ELF-1 (cell line): ENCODE data around the gene HCST.
A peak's percentile ranks its signal among the peaks of the same experiment; 100 is the strongest.
"Not testable (repeated sequence)": the region's sequence is repeated elsewhere in the genome, so short reads cannot be mapped to it uniquely, and the experiment has no call there.

Experiments
- DNase-seq: peaks from one replicate; pipeline ENCODE4 v3.0.0-alpha.2; 2016; ENCODE audit warnings: low read depth, low spot score

Gene HCST

GRCh38 chr19:35879770-35880317 lies 22.5 kb upstream of the HCST start:
- peak; percentile 95 for DNase-seq

GRCh38 chr19:35882114-35882832 lies 20.1 kb upstream of the HCST start:
- no peak for DNase-seq

GRCh38 chr19:35883882-35884281 lies 18.4 kb upstream of the HCST start:
- DNase-seq = no peak

GRCh38 chr19:35885225-35885738 lies 17.0 kb upstream of the HCST start:
- no peak for DNase-seq

GRCh38 chr19:35885904-35886303 lies 16.4 kb upstream of the HCST start:
- no peak for DNase-seq

DNA sequence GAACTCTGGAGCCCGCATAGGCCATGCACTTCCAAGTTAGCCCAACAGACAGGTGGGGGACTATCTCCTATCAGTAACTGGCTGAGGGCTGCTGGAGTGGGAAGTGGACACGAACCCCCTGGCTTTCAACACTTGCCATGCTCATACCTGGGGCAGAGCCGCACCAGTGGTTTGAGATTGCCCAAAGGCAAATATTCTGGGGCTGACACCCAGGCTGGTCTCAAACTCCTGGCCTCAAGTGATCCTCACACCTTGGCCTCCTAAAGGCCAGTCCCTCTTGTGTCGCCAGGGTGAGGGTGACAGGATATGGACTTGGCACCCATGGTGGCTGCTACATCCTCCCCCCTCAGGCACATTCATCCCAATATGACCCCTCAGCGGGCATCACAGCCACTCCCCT lies 15.1 kb upstream of the HCST start:
- no peak for DNase-seq

DNA sequence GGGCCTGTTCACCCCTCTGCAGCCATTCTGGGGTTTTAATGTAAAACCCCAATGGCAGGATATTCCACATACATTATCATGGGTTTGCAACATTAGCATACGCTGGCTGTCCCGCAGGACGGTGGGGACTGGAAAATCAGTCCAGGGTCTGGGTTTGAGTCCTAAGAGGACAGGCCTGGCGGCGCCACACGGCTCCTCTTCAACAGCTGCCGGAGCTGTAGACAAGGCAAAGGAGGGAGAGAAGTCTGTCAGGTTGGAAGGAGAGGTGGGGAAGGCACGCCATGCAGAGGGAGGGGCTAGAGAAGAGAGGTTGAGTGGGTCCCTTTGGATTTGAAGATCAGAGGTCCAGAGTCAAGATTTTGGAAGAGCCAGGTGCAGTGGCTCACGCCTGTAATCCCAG lies 13.9 kb upstream of the HCST start:
- no peak for DNase-seq

DNA sequence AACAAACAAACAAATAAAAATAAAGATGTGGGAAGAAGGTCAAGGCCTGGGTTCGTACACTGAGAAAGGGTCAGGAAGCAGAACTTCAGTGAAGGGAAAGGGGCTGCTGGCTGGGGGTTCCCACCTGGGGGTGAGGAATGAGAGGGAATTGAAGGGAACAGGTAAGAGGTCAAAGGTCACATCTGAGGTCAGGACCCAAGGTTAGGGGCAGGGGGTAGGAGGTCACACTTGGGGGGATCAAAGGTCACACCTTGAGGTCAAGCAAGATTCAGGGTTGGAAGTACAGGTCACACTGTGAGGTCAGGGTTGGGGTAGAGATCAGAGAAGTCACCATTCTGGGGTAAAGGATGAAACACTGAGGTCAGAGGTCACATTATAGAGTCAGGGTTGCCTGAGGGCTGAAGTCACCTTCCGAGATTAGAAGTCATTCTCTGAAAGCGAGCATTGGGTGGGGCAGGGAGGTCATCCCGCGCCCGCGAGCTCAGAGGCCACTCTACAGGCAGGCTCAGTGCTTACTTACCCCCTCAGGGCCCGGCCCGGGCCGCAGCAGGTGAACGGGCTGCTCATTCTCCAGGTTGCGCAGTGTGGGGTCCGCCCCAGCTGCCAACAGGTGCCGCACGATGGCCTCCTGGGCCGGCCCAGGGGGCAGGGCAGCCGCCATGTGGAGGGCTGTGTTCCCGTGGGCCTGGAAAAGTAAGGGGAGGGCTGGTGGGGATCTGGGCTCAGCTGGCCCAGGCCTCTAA lies 12.8 kb upstream of the HCST start:
- no peak for DNase-seq

GRCh38 chr19:35890113-35890650 lies 12.1 kb upstream of the HCST start:
- no peak for DNase-seq

DNA sequence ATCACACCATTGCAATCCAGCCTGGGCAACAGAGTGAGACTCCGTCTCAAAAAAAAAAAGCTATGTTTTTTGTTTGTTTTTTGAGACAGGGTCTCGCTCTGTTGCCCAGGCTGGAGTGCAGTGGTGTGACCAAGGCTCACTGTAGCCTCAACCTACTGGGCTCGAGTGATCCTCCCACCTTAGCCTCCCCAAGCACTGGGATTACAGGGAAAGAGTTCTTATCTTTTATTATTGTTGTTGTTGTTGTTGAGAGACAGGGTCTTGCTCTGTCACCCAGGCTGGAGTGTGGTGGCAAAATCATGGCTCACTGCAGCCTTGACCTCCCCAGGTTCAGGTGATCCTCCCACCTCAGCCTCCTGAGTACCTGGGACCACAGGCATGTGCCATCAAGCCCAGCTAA lies 10.5 kb upstream of the HCST start:
- DNase-seq = not testable (repeated sequence)

DNA sequence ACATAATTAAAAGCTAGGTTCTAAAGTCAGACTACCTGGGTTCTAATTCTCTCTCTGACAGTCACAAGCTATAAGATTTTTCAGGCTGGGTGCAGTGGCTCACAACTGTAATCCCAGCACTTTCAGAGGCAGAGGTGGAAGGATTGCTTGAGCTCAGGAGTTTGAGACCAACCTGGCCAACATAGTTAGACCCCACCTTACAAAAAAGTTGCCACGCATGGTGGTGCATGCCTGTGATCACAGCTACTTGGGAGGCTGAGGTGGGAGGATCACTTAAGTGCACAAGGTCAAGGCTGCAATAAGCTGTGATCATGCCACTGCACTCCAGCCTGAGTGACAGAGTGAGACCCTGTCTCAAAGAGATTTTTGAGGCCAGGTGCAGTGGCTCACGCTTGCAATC lies 8.0 kb upstream of the HCST start:
- DNase-seq = no peak

GRCh38 chr19:35895911-35896642 lies 6.3 kb upstream of the HCST start:
- no peak for DNase-seq

DNA sequence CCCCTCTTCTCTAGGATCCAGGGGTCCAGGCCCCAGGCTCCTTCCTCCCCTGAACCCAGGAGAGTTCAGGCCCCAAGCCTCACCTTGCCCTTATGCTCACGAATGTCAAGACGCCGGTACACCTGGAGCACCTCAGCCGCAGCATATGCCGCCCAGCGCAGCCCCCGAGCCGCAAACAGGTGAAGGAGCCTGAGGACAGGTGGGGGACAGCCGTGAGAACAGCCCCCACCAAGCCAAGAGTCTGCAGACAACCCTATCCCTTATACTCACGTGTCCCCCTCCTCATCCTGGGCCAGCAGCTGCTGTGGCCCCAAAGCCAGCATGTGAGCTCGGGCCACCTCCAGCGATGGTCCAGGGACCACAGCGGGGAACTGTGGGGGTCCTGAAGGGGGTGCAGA lies 5.7 kb upstream of the HCST start:
- no peak for DNase-seq

- DNase-seq = no peak
Measured at GRCh38 chr19:35897706-35898451, 4.5 kb upstream of the HCST start.

DNA sequence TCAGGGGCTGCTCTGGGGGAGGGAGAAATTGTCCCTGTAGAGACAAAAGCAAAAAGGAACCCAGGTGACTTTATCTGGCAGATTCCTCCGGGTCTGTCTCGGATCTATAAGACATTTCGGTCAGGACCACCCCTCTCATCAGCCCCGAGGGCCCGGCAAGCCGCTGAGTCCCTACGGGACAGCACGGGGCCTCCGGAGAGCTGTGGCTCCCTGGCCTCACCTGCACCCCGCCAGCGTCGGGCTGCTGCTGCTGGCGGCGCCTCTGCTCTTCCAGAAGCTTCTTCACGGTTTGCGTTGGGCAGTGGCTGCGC lies 3.9 kb upstream of the HCST start:
- DNase-seq = no peak

DNA sequence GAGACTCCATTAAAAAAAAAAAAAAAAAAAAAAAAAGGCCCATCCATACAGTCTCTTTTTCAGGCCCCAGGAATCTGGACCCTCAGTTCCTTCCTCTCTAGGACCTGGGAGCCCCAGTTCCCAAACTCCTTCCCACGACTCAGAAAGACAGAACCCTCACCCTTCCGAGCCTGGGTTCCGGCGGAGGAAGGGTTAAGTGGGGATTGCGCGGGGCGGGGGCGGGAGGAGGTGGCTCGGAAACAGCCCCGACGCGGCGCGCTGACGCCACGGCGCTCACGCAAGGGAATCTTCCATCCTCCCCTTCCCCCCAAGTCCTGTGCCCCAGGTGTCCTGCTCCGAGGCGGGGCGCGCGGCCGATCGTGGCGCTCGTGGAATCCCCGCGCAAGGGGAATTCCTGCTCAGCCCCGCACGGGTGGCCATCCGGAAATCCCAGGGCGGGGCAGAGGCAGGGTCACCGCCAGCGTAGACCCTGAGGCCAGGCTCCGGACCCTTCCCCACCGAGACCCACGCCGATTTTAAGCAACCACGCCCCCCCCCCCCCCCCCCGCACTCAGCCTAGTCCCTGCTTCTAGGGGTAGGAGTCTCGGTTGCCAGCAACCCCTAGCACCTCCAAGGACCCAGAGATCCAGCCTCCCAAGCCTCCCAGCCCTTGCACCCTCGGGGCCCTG lies 2.6 kb upstream of the HCST start:
- DNase-seq = peak; percentile 50

GRCh38 chr19:35901055-35901644 lies 1.2 kb upstream of the HCST start:
- no peak for DNase-seq

DNA sequence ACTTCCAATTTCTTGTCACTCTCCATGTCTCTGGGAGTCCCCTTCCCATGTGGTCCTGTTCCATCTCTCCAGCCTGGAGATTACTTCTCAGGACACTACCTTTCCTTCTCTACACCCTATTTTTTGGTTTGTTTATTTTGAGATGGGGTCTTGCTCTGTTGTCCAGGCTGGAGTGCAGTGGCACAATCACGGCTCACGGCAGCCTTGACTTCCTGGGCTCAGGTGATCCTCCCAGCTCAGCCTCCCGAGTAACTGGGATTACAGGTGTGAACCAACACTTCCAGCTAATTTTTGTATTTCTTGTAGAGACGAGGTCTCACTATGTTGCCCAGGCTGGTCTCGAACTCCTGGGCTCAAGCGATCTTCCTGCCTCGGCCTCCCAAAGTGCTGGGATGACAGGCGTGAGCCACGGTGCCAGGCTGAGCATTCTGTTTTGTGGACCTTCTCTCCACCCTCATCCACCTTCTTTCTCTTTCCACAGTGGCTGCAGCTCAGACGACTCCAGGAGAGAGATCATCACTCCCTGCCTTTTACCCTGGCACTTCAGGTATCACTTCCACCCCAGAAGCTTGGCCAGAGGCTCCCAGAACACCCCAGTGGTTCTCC lies 644 bp downstream of the HCST start:
- no peak for DNase-seq

GRCh38 chr19:35903550-35904179 lies 1.3 kb downstream of the HCST start:
- DNase-seq = peak; percentile 66
